ENCODE results near the gene PWWP2B. TPM values are rescaled to one million over a fixed set of nuclear protein-coding genes. Genes with fewer than 3 reads are reported as not detected.
"Not testable (repeated sequence)": the region's sequence is repeated elsewhere in the genome, so short reads cannot be mapped to it uniquely, and the experiment has no call there.

Gene PWWP2B
- total RNA-seq, 1 experiment from 2014 or later = 19.3 TPM

DNA sequence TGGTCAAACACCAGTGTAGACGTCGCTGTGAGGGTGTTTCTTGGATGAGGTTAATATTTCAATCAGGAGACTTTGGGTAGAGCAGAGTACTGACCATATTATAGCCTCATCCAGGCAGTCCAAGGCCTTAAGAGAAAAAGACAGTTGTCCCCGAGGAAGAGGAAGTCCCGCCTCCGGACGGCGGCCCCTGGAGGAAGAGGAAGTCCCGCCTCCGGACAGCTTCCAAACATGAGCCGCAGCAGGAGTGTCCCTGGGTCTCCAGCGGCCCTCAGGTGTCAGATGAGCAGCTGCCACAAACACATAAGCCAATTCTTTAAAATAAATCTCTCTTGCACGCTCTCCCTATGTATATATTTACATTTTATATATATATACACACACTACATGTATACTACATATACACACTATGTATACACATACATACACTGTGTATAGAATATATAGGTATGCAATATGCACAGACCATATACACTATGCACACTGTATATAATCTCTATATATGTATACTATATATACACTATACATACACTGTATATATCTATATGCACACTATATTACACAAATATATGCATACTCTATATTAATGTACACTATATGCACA lies 37.5 kb downstream of the PWWP2B start:
- Histone ChIP-seq H3K4me3 (ENCODE audit: low read depth, low read length) (no peak overlapping the region), H3K36me3 (ENCODE audit: control insufficient read depth, insufficient read depth, low read length) (no peaks in the 10 kb centered on the region), H3K4me1 (no peaks in the 10 kb centered on the region), H3K27me3 (replicated peaks; ENCODE audit: control insufficient read depth, insufficient read depth, low read length) (no peaks in the 10 kb centered on the region), H3K9me3 (no peaks in the 10 kb centered on the region)
- H3K36me3 Mint-ChIP-seq (ENCODE audit: insufficient read depth, unreplicated experiment) = no peaks in the 10 kb centered on the region
- ChIA-PET CTCF (no interaction called here), POLR2A (no interaction called here)
- intact Hi-C loops (cut with micrococcal nuclease; ENCODE audit: unreplicated experiment) = no loop called here
- BruUV-seq (replicated peaks) = no TSS peak
- no peak overlapping the region for H3K4me3 Mint-ChIP-seq (ENCODE audit: unreplicated experiment)
- TF ChIP-seq, protein P1, sequence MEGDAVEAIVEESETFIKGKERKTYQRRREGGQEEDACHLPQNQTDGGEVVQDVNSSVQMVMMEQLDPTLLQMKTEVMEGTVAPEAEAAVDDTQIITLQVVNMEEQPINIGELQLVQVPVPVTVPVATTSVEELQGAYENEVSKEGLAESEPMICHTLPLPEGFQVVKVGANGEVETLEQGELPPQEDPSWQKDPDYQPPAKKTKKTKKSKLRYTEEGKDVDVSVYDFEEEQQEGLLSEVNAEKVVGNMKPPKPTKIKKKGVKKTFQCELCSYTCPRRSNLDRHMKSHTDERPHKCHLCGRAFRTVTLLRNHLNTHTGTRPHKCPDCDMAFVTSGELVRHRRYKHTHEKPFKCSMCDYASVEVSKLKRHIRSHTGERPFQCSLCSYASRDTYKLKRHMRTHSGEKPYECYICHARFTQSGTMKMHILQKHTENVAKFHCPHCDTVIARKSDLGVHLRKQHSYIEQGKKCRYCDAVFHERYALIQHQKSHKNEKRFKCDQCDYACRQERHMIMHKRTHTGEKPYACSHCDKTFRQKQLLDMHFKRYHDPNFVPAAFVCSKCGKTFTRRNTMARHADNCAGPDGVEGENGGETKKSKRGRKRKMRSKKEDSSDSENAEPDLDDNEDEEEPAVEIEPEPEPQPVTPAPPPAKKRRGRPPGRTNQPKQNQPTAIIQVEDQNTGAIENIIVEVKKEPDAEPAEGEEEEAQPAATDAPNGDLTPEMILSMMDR (IDR thresholded peaks at IDR 0.05; ENCODE audit: insufficient read depth in 1 of 2, low read depth in 1 of 2, low read length in 1 of 2, severe bottlenecking in 1 of 2, unreplicated experiment in 1 of 2) = no peak
- H3K4me1 Mint-ChIP-seq (ENCODE audit: low read depth, unreplicated experiment) = no peaks in the 10 kb centered on the region
- no peak for DNase-seq
- H3K27ac Mint-ChIP-seq (ENCODE audit: unreplicated experiment) = no peak overlapping the region
- no peaks in the 10 kb centered on the region for H3K9me3 Mint-ChIP-seq (ENCODE audit: unreplicated experiment)
- H3K27me3 Mint-ChIP-seq (ENCODE audit: insufficient read depth, unreplicated experiment) = no peaks in the 10 kb centered on the region

DNA sequence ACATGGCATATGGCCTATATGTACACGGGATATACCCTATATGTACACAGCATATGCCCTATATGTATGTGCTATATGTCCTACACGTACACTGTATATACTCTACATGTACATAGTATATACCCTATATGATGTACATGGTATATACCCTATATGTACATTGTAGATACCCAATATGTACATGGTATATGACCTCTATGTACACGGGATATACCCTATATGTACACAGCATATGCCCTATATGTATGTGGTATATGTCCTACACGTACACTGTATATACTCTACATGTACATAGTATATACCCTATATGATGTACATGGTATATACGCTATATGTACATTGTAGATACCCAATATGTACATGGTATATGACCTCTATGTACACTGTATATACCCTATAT lies 38.3 kb downstream of the PWWP2B start:
- H3K9me3 Mint-ChIP-seq (ENCODE audit: unreplicated experiment); BruUV-seq (replicated peaks); H3K9me3 ChIP-seq; CTCF ChIA-PET; H3K27me3 Mint-ChIP-seq (ENCODE audit: insufficient read depth, unreplicated experiment); H3K27me3 ChIP-seq (replicated peaks; ENCODE audit: control insufficient read depth, insufficient read depth, low read length); H3K36me3 ChIP-seq (ENCODE audit: control insufficient read depth, insufficient read depth, low read length); H3K36me3 Mint-ChIP-seq (ENCODE audit: insufficient read depth, unreplicated experiment); intact Hi-C loops (cut with micrococcal nuclease; ENCODE audit: unreplicated experiment); H3K27ac Mint-ChIP-seq (ENCODE audit: unreplicated experiment); DNase-seq; H3K4me3 ChIP-seq (ENCODE audit: low read depth, low read length); POLR2A ChIA-PET; H3K4me3 Mint-ChIP-seq (ENCODE audit: unreplicated experiment); H3K4me1 Mint-ChIP-seq (ENCODE audit: low read depth, unreplicated experiment); H3K4me1 ChIP-seq: not testable (repeated sequence)

DNA sequence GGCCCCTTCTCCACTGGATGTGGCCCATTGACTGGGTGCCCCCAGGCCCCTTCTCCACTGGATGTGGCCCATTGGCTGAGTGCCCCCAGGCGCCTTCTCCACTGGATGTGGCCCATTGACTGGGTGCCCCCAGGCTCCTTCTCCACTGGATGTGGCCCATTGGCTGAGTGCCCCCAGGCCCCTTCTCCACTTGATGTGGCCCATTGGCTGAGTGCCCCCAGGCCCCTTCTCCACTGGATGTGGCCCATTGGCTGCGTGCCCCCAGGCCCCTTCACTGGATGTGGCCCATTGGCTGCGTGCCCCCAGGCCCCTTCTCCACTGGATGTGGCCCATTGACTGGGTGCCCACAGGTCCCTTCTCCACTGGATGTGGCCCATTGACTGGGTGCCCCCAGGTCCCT lies 39.1 kb downstream of the PWWP2B start:
- H3K36me3 ChIP-seq (ENCODE audit: control insufficient read depth, insufficient read depth, low read length); H3K36me3 Mint-ChIP-seq (ENCODE audit: insufficient read depth, unreplicated experiment); H3K27ac Mint-ChIP-seq (ENCODE audit: unreplicated experiment); H3K27me3 Mint-ChIP-seq (ENCODE audit: insufficient read depth, unreplicated experiment); BruUV-seq (replicated peaks); intact Hi-C loops (cut with micrococcal nuclease; ENCODE audit: unreplicated experiment); H3K4me3 Mint-ChIP-seq (ENCODE audit: unreplicated experiment); H3K9me3 ChIP-seq; CTCF ChIA-PET; H3K27me3 ChIP-seq (replicated peaks; ENCODE audit: control insufficient read depth, insufficient read depth, low read length); DNase-seq; H3K4me1 ChIP-seq; H3K9me3 Mint-ChIP-seq (ENCODE audit: unreplicated experiment); POLR2A ChIA-PET; H3K4me1 Mint-ChIP-seq (ENCODE audit: low read depth, unreplicated experiment); H3K4me3 ChIP-seq (ENCODE audit: low read depth, low read length): not testable (repeated sequence)

GRCh38 chr10:132436861-132437410 lies 39.9 kb downstream of the PWWP2B start:
- no peak overlapping the region for H3K27ac Mint-ChIP-seq (ENCODE audit: unreplicated experiment)

More at GRCh38 chr10:132436861-132437410, 39.9 kb downstream of the PWWP2B start:
- no peak overlapping the region for H3K4me3 ChIP-seq (ENCODE audit: low read depth, low read length)
- TF ChIP-seq, protein P1 (IDR thresholded peaks at IDR 0.05; ENCODE audit: insufficient read depth in 1 of 2, low read depth in 1 of 2, low read length in 1 of 2, severe bottlenecking in 1 of 2, unreplicated experiment in 1 of 2) = no peak
- ChIA-PET POLR2A (no interaction called here), CTCF (no interaction called here)
- H3K27me3 ChIP-seq (replicated peaks; ENCODE audit: control insufficient read depth, insufficient read depth, low read length) = no peaks in the 10 kb centered on the region
- Mint-ChIP-seq H3K4me3 (ENCODE audit: unreplicated experiment) (no peak overlapping the region), H3K27me3 (ENCODE audit: insufficient read depth, unreplicated experiment) (no peaks in the 10 kb centered on the region), H3K36me3 (ENCODE audit: insufficient read depth, unreplicated experiment) (peaks cover 4% of the 10 kb centered on the region), H3K4me1 (ENCODE audit: low read depth, unreplicated experiment) (no peaks in the 10 kb centered on the region), H3K9me3 (ENCODE audit: unreplicated experiment) (no peaks in the 10 kb centered on the region)
- intact Hi-C loops (cut with micrococcal nuclease; ENCODE audit: unreplicated experiment) = no loop called here
- no peaks in the 10 kb centered on the region for H3K36me3 ChIP-seq (ENCODE audit: control insufficient read depth, insufficient read depth, low read length)
- no peaks in the 10 kb centered on the region for H3K9me3 ChIP-seq
- H3K4me1 ChIP-seq = no peaks in the 10 kb centered on the region
- BruUV-seq (replicated peaks) = no TSS peak
- DNase-seq = no peak
